PFSK-1 (cell line): Measurements from ENCODE around the gene RGS12.

Experiments
- FOXP2 ChIP-seq: optimal IDR thresholded peaks from 2 replicates; pipeline ENCODE3; 2011; ENCODE audit warnings: borderline replicate concordance, control low read depth, inconsistent platforms; ENCODE audit not compliant: insufficient read depth; ENCODE audit errors: extremely low read length, extremely low read depth
- POLR2AphosphoS5 ChIP-seq: IDR thresholded peaks from 2 replicates; pipeline ENCODE4 v1.6.1; 2012; ENCODE audit warnings: low read depth, mild to moderate bottlenecking, control low read depth, low read length, moderate library complexity
- SIN3A ChIP-seq: IDR thresholded peaks from 2 replicates; pipeline ENCODE4 v1.6.1; 2012; ENCODE audit warnings: mild to moderate bottlenecking, low read length, moderate library complexity, borderline replicate concordance; ENCODE audit not compliant: insufficient read depth
- TAF1 ChIP-seq: IDR thresholded peaks from 2 replicates; pipeline ENCODE4 v1.6.1; 2012; ENCODE audit warnings: low read length, control low read depth, borderline replicate concordance; ENCODE audit not compliant: insufficient read depth
- TF ChIP-seq, protein P1 (sequence below), 2 experiments: IDR thresholded peaks; 2 replicates each; pipeline versions ENCODE4 v1.6.1 to v1.8.0; 2011 to 2012; ENCODE audit warnings: low read depth in 2 of 2, low read length in 2 of 2, control low read depth in 1 of 2, inconsistent platforms in 1 of 2, mild to moderate bottlenecking in 1 of 2, moderate library complexity in 1 of 2; ENCODE audit not compliant: insufficient read depth in 1 of 2

RGS12 gene

DNA sequence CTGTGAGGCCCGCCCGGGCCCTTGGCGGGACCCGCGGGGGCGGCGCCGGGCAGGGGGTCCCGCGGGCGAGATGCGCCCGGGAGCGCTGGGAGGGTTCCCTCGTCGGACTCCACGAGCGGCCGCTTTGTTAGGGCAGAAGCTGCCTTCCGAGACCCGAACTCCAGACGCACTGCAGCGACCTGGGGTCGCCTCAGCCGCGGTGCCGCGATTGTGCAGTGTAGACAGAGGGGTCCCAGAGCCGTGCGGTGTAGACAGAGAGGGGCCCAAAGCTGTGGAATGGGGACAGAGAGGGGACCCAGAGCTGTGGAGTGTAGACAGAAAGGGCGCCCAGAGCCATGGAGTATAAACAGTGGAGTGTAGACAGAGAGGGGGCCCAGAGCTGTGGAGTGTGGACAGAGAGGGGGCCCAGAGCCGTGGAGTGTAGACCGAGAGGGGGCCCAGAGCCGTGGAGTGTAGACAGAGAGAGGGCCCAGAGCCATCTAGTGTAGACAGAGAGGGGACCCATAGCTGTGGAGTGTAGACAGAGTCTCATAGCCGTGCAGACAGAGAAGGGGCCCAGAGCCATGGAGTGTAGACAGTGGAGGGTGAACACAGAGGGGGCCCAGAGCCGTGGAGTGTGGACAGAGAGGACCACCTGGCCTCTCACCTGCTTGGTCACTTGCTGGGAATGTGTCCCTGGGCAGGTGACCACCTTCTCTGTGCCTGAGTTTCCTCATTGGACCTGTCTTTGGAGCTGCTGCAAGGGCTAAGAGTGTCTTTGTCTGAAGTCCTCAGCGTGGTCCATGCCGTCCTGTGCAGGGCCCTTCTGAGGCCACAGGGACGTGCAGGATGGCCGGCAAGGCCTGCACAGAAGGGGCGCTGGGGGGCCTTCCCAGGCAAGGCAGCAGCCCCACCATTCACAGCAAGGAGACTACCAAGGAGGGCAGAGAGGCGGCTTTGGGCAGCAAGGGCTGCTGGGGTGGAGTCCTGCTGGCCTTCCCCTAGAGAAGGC lies 875 bp downstream of the RGS12 start:
- TF ChIP-seq, protein P1, sequence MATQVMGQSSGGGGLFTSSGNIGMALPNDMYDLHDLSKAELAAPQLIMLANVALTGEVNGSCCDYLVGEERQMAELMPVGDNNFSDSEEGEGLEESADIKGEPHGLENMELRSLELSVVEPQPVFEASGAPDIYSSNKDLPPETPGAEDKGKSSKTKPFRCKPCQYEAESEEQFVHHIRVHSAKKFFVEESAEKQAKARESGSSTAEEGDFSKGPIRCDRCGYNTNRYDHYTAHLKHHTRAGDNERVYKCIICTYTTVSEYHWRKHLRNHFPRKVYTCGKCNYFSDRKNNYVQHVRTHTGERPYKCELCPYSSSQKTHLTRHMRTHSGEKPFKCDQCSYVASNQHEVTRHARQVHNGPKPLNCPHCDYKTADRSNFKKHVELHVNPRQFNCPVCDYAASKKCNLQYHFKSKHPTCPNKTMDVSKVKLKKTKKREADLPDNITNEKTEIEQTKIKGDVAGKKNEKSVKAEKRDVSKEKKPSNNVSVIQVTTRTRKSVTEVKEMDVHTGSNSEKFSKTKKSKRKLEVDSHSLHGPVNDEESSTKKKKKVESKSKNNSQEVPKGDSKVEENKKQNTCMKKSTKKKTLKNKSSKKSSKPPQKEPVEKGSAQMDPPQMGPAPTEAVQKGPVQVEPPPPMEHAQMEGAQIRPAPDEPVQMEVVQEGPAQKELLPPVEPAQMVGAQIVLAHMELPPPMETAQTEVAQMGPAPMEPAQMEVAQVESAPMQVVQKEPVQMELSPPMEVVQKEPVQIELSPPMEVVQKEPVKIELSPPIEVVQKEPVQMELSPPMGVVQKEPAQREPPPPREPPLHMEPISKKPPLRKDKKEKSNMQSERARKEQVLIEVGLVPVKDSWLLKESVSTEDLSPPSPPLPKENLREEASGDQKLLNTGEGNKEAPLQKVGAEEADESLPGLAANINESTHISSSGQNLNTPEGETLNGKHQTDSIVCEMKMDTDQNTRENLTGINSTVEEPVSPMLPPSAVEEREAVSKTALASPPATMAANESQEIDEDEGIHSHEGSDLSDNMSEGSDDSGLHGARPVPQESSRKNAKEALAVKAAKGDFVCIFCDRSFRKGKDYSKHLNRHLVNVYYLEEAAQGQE (IDR thresholded peaks at IDR 0.05; ENCODE audit: insufficient read depth in 1 of 2, low read depth in 2 of 2, low read length in 2 of 2): no peak
- no peak for TF ChIP-seq TAF1

DNA sequence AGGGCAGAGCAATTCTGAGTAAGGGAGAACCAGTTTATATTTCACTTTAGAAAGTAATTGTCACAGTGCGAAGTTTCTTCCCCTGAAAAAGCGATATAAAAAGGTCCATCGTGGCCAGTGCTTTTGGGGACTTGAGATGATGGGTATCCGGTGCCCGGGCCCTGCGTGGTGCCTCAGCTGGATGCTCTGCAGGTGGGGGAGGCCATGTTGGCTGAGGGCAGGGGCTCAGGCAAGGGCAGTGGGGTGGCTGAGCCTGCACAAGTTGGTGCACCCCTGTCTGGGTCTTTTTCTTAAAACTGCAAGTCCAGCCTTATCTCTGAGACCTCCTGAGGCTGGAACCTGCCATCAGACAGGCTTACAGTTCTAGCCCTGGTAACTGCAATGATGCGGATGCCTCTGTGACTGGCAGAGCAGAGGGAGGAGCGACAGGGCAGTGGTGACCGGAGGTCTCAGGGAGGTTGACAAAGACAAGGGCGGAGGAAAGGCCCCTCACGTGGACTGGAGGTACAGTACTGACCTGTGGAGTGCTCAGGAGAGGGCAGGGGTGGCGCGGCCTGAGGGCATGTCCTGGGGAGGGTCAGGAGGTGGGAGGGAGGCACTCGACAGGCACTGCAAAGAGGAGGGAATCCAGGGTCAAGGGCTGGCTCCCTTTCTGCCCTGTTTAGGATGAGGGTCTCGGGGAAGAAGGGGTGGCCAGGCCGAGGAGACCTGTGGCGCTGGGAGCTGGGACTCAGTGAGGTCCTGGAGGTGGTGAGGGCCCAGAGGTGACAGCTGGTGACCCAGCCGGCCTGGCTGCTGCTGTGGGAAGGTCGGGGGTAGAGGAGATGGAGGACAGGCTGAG lies 1.8 kb downstream of the RGS12 start:
- TF ChIP-seq TAF1 (no peak), POLR2AphosphoS5 (no peak)
- TF ChIP-seq, protein P1 (IDR thresholded peaks at IDR 0.05; ENCODE audit: insufficient read depth in 1 of 2, low read depth in 2 of 2, low read length in 2 of 2): no peak

GRCh38 chr4:3295837-3296624 lies 3.2 kb downstream of the RGS12 start:
- no peak for TF ChIP-seq SIN3A
- no peak for TF ChIP-seq TAF1
- no peak for TF ChIP-seq POLR2AphosphoS5
- no peak for TF ChIP-seq FOXP2
- TF ChIP-seq, protein P1 (IDR thresholded peaks at IDR 0.05; ENCODE audit: insufficient read depth in 1 of 2, low read depth in 2 of 2, low read length in 2 of 2): no peak

DNA sequence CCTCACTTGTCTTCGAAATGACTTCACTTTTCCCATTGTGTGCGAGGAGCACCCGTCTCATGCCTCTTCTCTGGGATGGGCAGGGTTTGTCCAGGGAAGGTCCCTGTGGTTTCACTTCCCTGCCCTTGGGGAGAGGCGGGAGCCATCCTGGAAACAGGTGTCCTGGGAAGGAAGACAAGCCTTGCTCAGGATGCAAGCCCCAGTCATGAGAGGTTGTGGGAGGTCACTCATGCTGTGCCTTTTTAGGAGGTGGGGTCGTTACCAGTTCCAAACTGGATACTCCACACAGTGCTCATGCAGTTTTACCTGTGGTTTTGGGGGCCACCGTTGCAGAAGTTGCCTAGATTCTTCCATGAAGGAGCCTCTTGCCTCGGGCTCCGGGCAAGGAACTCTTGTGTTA lies 3.8 kb downstream of the RGS12 start:
- TF ChIP-seq FOXP2: no peak
- TF ChIP-seq SIN3A: no peak
- no peak for TF ChIP-seq TAF1
- TF ChIP-seq, protein P1 (IDR thresholded peaks at IDR 0.05; ENCODE audit: insufficient read depth in 1 of 2, low read depth in 2 of 2, low read length in 2 of 2): no peak
- TF ChIP-seq POLR2AphosphoS5: no peak
